ENCODE measurements around the gene MXRA8.

- TF ChIP-seq, protein P1, sequence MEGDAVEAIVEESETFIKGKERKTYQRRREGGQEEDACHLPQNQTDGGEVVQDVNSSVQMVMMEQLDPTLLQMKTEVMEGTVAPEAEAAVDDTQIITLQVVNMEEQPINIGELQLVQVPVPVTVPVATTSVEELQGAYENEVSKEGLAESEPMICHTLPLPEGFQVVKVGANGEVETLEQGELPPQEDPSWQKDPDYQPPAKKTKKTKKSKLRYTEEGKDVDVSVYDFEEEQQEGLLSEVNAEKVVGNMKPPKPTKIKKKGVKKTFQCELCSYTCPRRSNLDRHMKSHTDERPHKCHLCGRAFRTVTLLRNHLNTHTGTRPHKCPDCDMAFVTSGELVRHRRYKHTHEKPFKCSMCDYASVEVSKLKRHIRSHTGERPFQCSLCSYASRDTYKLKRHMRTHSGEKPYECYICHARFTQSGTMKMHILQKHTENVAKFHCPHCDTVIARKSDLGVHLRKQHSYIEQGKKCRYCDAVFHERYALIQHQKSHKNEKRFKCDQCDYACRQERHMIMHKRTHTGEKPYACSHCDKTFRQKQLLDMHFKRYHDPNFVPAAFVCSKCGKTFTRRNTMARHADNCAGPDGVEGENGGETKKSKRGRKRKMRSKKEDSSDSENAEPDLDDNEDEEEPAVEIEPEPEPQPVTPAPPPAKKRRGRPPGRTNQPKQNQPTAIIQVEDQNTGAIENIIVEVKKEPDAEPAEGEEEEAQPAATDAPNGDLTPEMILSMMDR (IDR thresholded peaks at IDR 0.05; ENCODE audit: low read length), result no peak
- TF ChIP-seq EZH2phosphoT487 (IDR thresholded peaks at IDR 0.05; ENCODE audit: low read length), result no peak
- TF ChIP-seq EZH2 (optimal IDR thresholded peaks at IDR 0.05; ENCODE audit: low read depth, low read length), result no peak
These were observed 32.2 kb downstream of the MXRA8 start for GRCh38 chr1:1326075-1326605.
